T47D (cell line): ENCODE data around the gene MAP4K1.
A peak's percentile ranks its signal among the peaks of the same experiment; 100 is the strongest.
"Not testable (repeated sequence)": the region's sequence is repeated elsewhere in the genome, so short reads cannot be mapped to it uniquely, and the experiment has no call there.

ENCODE experiments used
- DNase-seq, 2 experiments: peaks; one replicate each; pipeline versions ENCODE4 v3.0.0 to v3.0.0-alpha.2; 2011 to 2012; ENCODE audit warnings: low read depth in 1 of 2, low spot score in 1 of 2
- JUND ChIP-seq: IDR thresholded peaks from 2 replicates; pipeline ENCODE4 v1.6.1; 2012; ENCODE audit warnings: low read depth
- in situ Hi-C: cut with HindIII; loops from 2 replicates; pipeline ENCODE4 v1.10.0; 2016; ENCODE audit warnings: low sequenced_read_pairs, low pct_unique_long_range_greater_than_20kb

Gene MAP4K1

GRCh38 chr19:38596057-38596981 is 21.4 kb downstream of the MAP4K1 start:
- peak; percentile 48 to 93 for DNase-seq
- in situ Hi-C loops, result no loop called here
- TF ChIP-seq JUND, result no peak

GRCh38 chr19:38592940-38593339 is 24.8 kb downstream of the MAP4K1 start:
- peak in 1 of 2 experiments; percentile 12 for DNase-seq
- no peak for TF ChIP-seq JUND
- in situ Hi-C loops, result no loop called here

- no peak for TF ChIP-seq JUND
- in situ Hi-C loops, result no loop called here
- no peak for DNase-seq
Measured at GRCh38 chr19:38588041-38588440, 29.7 kb downstream of the MAP4K1 start.

GRCh38 chr19:38587562-38587961 is 30.2 kb downstream of the MAP4K1 start:
- DNase-seq, result no peak
- in situ Hi-C loops, result no loop called here
- no peak for TF ChIP-seq JUND

GRCh38 chr19:38583985-38584305 is 33.8 kb downstream of the MAP4K1 start:
- TF ChIP-seq JUND, result no peak
- no peak for DNase-seq
- in situ Hi-C loops, result no loop called here

- no peak for DNase-seq
- no peak for TF ChIP-seq JUND
- in situ Hi-C loops, result no loop called here
Measured at GRCh38 chr19:38583219-38583984, 34.4 kb downstream of the MAP4K1 start.

- no peak for DNase-seq
- in situ Hi-C loops, result no loop called here
- no peak for TF ChIP-seq JUND
Measured at GRCh38 chr19:38580080-38580479, 37.7 kb downstream of the MAP4K1 start.

- in situ Hi-C loops, DNase-seq: not testable (repeated sequence)
Measured at GRCh38 chr19:38579304-38579703, 38.4 kb downstream of the MAP4K1 start.

GRCh38 chr19:38577826-38578225 is 39.9 kb downstream of the MAP4K1 start:
- TF ChIP-seq JUND, result no peak
- DNase-seq, result no peak
- in situ Hi-C loops, result no loop called here

GRCh38 chr19:38571682-38572081 is 46.1 kb downstream of the MAP4K1 start:
- DNase-seq, result no peak
- in situ Hi-C loops, result no loop called here
- no peak for TF ChIP-seq JUND

- in situ Hi-C loops, result no loop called here
- no peak for DNase-seq
Measured at GRCh38 chr19:38569368-38569983, 48.3 kb downstream of the MAP4K1 start.

GRCh38 chr19:38565691-38566105 is 52.1 kb downstream of the MAP4K1 start:
- TF ChIP-seq JUND, result no peak
- in situ Hi-C loops, result no loop called here
- DNase-seq, result no peak

More at GRCh38 chr19:38569368-38569983, 48.3 kb downstream of the MAP4K1 start:
- no peak for TF ChIP-seq JUND
